ENCODE results near the gene CIAPIN1. TPM values are rescaled to one million over a fixed set of nuclear protein-coding genes. Genes with fewer than 3 reads are reported as not detected.

Gene CIAPIN1
- total RNA-seq, 1 donor from 2014 or later: 71.3 TPM

DNA sequence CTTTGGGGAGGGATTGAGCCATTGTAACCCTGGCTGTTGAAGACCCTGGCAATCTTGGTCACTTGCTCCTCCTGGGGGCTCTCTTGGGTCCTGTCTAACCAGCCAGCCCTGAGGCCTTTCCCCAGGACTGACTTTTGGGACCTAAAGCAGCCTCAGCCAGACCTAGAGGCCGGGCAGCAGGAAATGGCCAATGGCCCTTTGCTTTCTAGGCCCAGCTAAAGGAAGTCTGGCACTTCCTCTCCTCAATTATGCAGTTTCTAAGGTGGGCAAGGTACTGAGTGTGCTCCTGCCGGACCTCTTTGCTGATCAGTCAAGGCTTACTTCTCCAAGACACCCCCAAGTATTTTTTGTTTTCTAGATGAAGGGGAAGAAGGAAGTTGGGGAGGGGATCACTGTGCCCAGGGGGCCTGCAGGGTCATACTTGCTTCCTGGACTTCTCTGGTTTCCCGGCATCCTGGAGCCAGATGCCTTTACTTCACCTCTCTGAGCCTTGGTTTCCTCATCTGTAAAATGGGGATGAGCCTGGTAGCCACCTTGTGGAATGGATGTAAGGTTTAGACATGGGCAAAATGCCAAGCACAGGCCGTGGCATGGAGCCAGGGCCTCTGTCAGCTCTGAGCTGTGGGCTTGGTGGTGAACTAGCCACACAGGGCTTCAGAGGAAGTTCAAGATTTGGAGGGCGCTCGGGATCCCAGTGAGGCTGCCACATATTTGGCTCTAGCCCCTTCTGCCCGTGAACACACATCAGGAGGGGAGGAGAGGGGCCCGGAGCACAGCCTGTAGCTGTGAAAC lies 66.3 kb downstream of the CIAPIN1 start:
- TF ChIP-seq, protein P1, sequence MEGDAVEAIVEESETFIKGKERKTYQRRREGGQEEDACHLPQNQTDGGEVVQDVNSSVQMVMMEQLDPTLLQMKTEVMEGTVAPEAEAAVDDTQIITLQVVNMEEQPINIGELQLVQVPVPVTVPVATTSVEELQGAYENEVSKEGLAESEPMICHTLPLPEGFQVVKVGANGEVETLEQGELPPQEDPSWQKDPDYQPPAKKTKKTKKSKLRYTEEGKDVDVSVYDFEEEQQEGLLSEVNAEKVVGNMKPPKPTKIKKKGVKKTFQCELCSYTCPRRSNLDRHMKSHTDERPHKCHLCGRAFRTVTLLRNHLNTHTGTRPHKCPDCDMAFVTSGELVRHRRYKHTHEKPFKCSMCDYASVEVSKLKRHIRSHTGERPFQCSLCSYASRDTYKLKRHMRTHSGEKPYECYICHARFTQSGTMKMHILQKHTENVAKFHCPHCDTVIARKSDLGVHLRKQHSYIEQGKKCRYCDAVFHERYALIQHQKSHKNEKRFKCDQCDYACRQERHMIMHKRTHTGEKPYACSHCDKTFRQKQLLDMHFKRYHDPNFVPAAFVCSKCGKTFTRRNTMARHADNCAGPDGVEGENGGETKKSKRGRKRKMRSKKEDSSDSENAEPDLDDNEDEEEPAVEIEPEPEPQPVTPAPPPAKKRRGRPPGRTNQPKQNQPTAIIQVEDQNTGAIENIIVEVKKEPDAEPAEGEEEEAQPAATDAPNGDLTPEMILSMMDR (IDR thresholded peaks at IDR 0.05; ENCODE audit: insufficient read depth, low read length, severe bottlenecking): no peak
- H3K4me3 ChIP-seq (ENCODE audit: low read depth, low read length): no peak overlapping the region
- FAIRE-seq: no peak
- no peak for DNase-seq (ENCODE audit: low read depth)
- H3K27me3 ChIP-seq (ENCODE audit: control insufficient read depth, insufficient read depth, low read length): peaks cover 2% of the 10 kb centered on the region
- H3K36me3 ChIP-seq (ENCODE audit: control insufficient read depth, insufficient read depth, low read length): no peaks in the 10 kb centered on the region

DNA sequence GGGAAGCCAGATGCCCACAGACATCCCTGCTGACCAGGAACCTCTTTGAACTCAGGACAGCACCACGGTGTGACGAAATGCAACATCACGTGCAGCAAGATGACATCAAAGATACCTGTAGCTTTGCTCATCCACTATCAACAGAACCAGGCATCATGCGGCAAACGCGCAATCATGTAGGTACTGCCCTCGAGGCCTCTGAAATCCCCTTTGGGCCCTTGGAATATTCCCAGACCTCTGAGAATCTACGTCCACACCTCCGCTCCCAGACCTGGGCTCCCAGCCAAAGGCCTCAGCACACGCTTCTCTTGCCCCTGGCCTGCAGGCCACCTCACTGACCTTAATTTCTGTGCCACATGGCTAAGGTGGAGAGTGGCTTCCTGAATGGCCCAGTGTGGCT lies 67.6 kb downstream of the CIAPIN1 start:
- no peaks in the 10 kb centered on the region for H3K27me3 ChIP-seq (ENCODE audit: control insufficient read depth, insufficient read depth, low read length)
- H3K36me3 ChIP-seq (ENCODE audit: control insufficient read depth, insufficient read depth, low read length): no peaks in the 10 kb centered on the region
- FAIRE-seq (no peak), DNase-seq (ENCODE audit: low read depth) (no peak)
- no peak overlapping the region for H3K4me3 ChIP-seq (ENCODE audit: low read depth, low read length)
- TF ChIP-seq, protein P1 (IDR thresholded peaks at IDR 0.05; ENCODE audit: insufficient read depth, low read length, severe bottlenecking): no peak

Other genes with a start within 250 kb of the CIAPIN1 start
- 63.8 and 71.3 TPM in 2 replicates for gene ARL2BP, start 202.1 kb downstream of the CIAPIN1 start, total RNA-seq
- 3.3 and 13.7 TPM in 2 replicates for gene PLLP, start 162.7 kb downstream of the CIAPIN1 start, total RNA-seq
- gene CCL22, start 88.6 kb downstream of the CIAPIN1 start, total RNA-seq: under 0.01 TPM in 1 of 2 replicates, not detected in the other
- under 0.01 TPM in 1 of 2 replicates, not detected in the other for gene CX3CL1, start 74.9 kb downstream of the CIAPIN1 start, total RNA-seq
- gene CCL17, start 42.6 kb downstream of the CIAPIN1 start, total RNA-seq: not detected in 2 replicates
- 59.5 and 88.7 TPM in 2 replicates for gene COQ9, start 94 bp upstream of the CIAPIN1 start, total RNA-seq
- gene POLR2C, start 15.3 kb upstream of the CIAPIN1 start, total RNA-seq: 78.7 and 82.1 TPM in 2 replicates
- 17.6 and 23.7 TPM in 2 replicates for gene DOK4, start 39.1 kb upstream of the CIAPIN1 start, total RNA-seq
- gene CCDC102A, start 89.2 kb upstream of the CIAPIN1 start, total RNA-seq: 1.5 and 2.1 TPM in 2 replicates
- gene ADGRG5, start 95.3 kb upstream of the CIAPIN1 start, total RNA-seq: not detected in 2 replicates
- 21.1 and 45.3 TPM in 2 replicates for gene ADGRG1, start 181.2 kb upstream of the CIAPIN1 start, total RNA-seq
- 0.13 TPM in 1 of 2 replicates, not detected in the other for gene ADGRG3, start 220.9 kb upstream of the CIAPIN1 start, total RNA-seq
- gene DRC7, start 247.4 kb upstream of the CIAPIN1 start, total RNA-seq: not detected in 2 replicates

All from bronchial epithelial cell (primary cell).